ENCODE results near the gene RALA.

DNA sequence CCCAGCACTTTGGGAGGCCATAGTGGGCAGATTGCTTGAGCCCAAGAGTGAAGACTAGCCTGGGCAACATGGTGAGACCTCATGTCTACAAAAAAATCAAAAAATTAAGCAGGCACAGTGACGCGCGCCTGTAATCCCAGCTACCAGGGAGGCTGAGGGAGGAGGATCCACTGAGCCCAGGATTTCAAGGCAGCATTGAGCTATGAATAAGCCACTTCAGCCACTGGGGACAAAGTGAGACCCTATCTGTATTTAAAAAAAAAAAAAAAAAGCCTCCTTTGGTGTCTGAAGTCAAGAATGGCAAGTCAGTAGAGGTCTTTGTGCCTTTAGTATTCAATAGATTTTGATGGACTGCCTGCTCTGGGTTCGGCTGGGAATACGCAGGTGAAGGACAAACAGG, 85.7 kb downstream of the RALA start:
- no peak for TF ChIP-seq JUND (IDR thresholded peaks at IDR 0.05)
- TF ChIP-seq, protein P1, sequence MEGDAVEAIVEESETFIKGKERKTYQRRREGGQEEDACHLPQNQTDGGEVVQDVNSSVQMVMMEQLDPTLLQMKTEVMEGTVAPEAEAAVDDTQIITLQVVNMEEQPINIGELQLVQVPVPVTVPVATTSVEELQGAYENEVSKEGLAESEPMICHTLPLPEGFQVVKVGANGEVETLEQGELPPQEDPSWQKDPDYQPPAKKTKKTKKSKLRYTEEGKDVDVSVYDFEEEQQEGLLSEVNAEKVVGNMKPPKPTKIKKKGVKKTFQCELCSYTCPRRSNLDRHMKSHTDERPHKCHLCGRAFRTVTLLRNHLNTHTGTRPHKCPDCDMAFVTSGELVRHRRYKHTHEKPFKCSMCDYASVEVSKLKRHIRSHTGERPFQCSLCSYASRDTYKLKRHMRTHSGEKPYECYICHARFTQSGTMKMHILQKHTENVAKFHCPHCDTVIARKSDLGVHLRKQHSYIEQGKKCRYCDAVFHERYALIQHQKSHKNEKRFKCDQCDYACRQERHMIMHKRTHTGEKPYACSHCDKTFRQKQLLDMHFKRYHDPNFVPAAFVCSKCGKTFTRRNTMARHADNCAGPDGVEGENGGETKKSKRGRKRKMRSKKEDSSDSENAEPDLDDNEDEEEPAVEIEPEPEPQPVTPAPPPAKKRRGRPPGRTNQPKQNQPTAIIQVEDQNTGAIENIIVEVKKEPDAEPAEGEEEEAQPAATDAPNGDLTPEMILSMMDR (IDR thresholded peaks at IDR 0.05 in 2 of 3, conservative IDR thresholded peaks at IDR 0.05 in 1 of 3; ENCODE audit: borderline replicate concordance in 1 of 3, insufficient read depth in 1 of 3, low read depth in 2 of 3, low read length in 2 of 3) = no peak
- no peak for TF ChIP-seq POLR2AphosphoS5 (IDR thresholded peaks at IDR 0.05; ENCODE audit: low read depth, low read length)
- TF ChIP-seq EZH2phosphoT487 (IDR thresholded peaks at IDR 0.05; ENCODE audit: borderline replicate concordance) = no peak
- TF ChIP-seq, protein P2, sequence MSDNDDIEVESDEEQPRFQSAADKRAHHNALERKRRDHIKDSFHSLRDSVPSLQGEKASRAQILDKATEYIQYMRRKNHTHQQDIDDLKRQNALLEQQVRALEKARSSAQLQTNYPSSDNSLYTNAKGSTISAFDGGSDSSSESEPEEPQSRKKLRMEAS (IDR thresholded peaks at IDR 0.05) = no peak
- no peak for TF ChIP-seq YY1 (IDR thresholded peaks at IDR 0.05; ENCODE audit: extremely low read depth, insufficient replicate concordance, low read depth, low read length)
- TF ChIP-seq, protein P3, sequence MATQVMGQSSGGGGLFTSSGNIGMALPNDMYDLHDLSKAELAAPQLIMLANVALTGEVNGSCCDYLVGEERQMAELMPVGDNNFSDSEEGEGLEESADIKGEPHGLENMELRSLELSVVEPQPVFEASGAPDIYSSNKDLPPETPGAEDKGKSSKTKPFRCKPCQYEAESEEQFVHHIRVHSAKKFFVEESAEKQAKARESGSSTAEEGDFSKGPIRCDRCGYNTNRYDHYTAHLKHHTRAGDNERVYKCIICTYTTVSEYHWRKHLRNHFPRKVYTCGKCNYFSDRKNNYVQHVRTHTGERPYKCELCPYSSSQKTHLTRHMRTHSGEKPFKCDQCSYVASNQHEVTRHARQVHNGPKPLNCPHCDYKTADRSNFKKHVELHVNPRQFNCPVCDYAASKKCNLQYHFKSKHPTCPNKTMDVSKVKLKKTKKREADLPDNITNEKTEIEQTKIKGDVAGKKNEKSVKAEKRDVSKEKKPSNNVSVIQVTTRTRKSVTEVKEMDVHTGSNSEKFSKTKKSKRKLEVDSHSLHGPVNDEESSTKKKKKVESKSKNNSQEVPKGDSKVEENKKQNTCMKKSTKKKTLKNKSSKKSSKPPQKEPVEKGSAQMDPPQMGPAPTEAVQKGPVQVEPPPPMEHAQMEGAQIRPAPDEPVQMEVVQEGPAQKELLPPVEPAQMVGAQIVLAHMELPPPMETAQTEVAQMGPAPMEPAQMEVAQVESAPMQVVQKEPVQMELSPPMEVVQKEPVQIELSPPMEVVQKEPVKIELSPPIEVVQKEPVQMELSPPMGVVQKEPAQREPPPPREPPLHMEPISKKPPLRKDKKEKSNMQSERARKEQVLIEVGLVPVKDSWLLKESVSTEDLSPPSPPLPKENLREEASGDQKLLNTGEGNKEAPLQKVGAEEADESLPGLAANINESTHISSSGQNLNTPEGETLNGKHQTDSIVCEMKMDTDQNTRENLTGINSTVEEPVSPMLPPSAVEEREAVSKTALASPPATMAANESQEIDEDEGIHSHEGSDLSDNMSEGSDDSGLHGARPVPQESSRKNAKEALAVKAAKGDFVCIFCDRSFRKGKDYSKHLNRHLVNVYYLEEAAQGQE (IDR thresholded peaks at IDR 0.05; ENCODE audit: low read depth) = no peak
- TF ChIP-seq, protein P4, sequence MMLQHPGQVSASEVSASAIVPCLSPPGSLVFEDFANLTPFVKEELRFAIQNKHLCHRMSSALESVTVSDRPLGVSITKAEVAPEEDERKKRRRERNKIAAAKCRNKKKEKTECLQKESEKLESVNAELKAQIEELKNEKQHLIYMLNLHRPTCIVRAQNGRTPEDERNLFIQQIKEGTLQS (IDR thresholded peaks at IDR 0.05) = no peak
- TF ChIP-seq EZH2 (IDR thresholded peaks at IDR 0.05) = no peak
- TF ChIP-seq POLR2A (IDR thresholded peaks at IDR 0.05; ENCODE audit: borderline replicate concordance, extremely low read depth, insufficient read depth, insufficient read length) = no peak
